Mucosa of descending colon (tissue), 3 donors: ENCODE data around the gene P4HA2. TPM values are rescaled to one million over a fixed set of nuclear protein-coding genes. Genes with fewer than 3 reads are reported as not detected.

Experiments
- ATAC-seq: fragments of 200-7000 bp; cut with Tn5 transposase; one replicate; pipeline ENCODE4 v1.9.1; 2020; ENCODE audit warnings: mild to moderate bottlenecking, moderate library complexity
- DNase-seq, 3 donors: peaks; one replicate each; pipeline ENCODE4 v3.0.0-alpha.2; 2020
- H3K36me3 ChIP-seq: fragments of 200-600 bp; one replicate; pipeline ENCODE4 v1.8.0; 2021; ENCODE audit warnings: low read depth, mild to moderate bottlenecking
- H3K4me1 ChIP-seq: fragments of 200-600 bp; one replicate; pipeline ENCODE4 v1.8.0; 2021; ENCODE audit warnings: low read depth, mild to moderate bottlenecking
- H3K4me3 ChIP-seq: fragments of 200-600 bp; one replicate; pipeline ENCODE4 v1.8.0; 2021; ENCODE audit warnings: mild to moderate bottlenecking
- H3K9me3 ChIP-seq: fragments of 200-600 bp; one replicate; pipeline ENCODE4 v1.8.0; 2021; ENCODE audit warnings: mild to moderate bottlenecking
- CTCF ChIP-seq: fragments of 200-600 bp; IDR thresholded peaks from one replicate; pipeline ENCODE4 v1.8.0; 2022; ENCODE audit warnings: antibody characterized with exemption, mild to moderate bottlenecking
- intact Hi-C, 2 donors: fragments of 100-400 bp; cut with DNase I in 1 of 2; cut with micrococcal nuclease in 1 of 2; formaldehyde crosslinking; loops; one replicate each; pipeline versions ENCODE4 v1.11.0 to v1.11.1; 2022; cut with DNase I, micrococcal nuclease
- total RNA-seq, 3 donors: library from RNA; stranded (reverse); fragmentation: NEBNext Ultra II Directional in 2 of 3; extraction: Animal tissue kit (Norgen Biotek cat#: 25700) in 2 of 3; gene quantifications; one replicate each; pipeline versions ENCODE4 v1.2.1 to v1.2.4, GENCODE V29; 2021 to 2023
- donor health status: DM: no; HTN: no; CAD: no; lungs with moderate emphysema.
- donor health status: DM: no; HTN: no; CAD: no.
- donor health status: DM: no; HTN: yes; CAD: no.

P4HA2 gene
- total RNA-seq, 3 donors from 2014 or later: 47.0 to 65.0 (median 56.1) TPM

- intact Hi-C loops: no loop called here
These were observed 19.2 kb upstream of the P4HA2 start for GRCh38 chr5:132246806-132247205.

GRCh38 chr5:132245593-132245992 lies 17.9 kb upstream of the P4HA2 start:
- intact Hi-C loops: no loop called here
- ATAC-seq (peak; percentile 82), DNase-seq (no peak)
- TF ChIP-seq CTCF: no peak
- Histone ChIP-seq H3K9me3 (no peaks in the 10 kb centered on the region), H3K36me3 (no peaks in the 10 kb centered on the region), H3K4me3 (no peak overlapping the region), H3K4me1 (peaks cover 5% of the 10 kb centered on the region)

More at GRCh38 chr5:132246806-132247205, 19.2 kb upstream of the P4HA2 start:
- DNase-seq: no peak
- Histone ChIP-seq H3K4me1 (peaks cover 5% of the 10 kb centered on the region), H3K36me3 (no peaks in the 10 kb centered on the region), H3K9me3 (no peaks in the 10 kb centered on the region), H3K4me3 (no peak overlapping the region)
- no peak for ATAC-seq
- TF ChIP-seq CTCF: no peak

- ATAC-seq: no peak
- DNase-seq: no peak
- Histone ChIP-seq H3K4me3 (no peak overlapping the region), H3K36me3 (no peaks in the 10 kb centered on the region), H3K9me3 (no peaks in the 10 kb centered on the region), H3K4me1 (peaks cover 5% of the 10 kb centered on the region)
- TF ChIP-seq CTCF: no peak
- intact Hi-C loops: no loop called here
These were observed 15.8 kb upstream of the P4HA2 start for GRCh38 chr5:132243366-132243977.

DNA sequence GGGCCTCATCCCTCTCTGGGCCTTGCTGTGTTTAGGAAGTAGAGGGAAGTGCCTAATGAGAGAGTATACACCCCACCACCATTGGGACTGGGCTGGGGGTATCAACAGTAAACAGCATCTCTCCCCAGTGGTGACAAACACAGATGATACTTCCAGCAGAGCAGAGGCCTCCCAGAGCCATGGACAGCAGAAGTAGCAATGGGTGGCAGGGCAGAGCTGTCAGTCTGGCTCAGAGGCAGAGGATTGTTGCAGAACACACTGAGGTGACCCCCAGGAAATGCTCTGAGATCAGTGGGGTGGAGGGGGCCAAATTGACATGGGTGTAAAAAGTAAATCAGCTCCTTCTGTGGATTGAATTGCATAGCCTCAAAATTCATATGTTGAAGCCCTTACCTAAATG lies 12.1 kb upstream of the P4HA2 start:
- TF ChIP-seq CTCF: no peak
- intact Hi-C loops: no loop called here
- no peak overlapping the region for H3K4me3 ChIP-seq
- no peaks in the 10 kb centered on the region for H3K4me1 ChIP-seq
- DNase-seq: no peak
- no peaks in the 10 kb centered on the region for H3K9me3 ChIP-seq
- no peaks in the 10 kb centered on the region for H3K36me3 ChIP-seq
- no peak for ATAC-seq

- no peak for TF ChIP-seq CTCF
- ATAC-seq: no peak
- intact Hi-C loops: no loop called here
These were observed 11.3 kb upstream of the P4HA2 start for GRCh38 chr5:132238901-132239500.

More at GRCh38 chr5:132238901-132239500, 11.3 kb upstream of the P4HA2 start:
- Histone ChIP-seq H3K36me3 (no peaks in the 10 kb centered on the region), H3K9me3 (no peaks in the 10 kb centered on the region), H3K4me3 (no peak overlapping the region), H3K4me1 (no peaks in the 10 kb centered on the region)
- no peak for DNase-seq
